K562 (cell line): Measurements from ENCODE around the gene MED15. TPM values are rescaled to one million over a fixed set of nuclear protein-coding genes. Genes with fewer than 3 reads are reported as not detected.

Source experiments
- ATAC-seq: fragments of 200-7000 bp; cut with Tn5 transposase; 3 replicates; pipeline ENCODE4 v1.9.1; 2020; ENCODE audit warnings: moderate library complexity
- BruUV-seq: library from RNA; stranded (reverse); fragments of 400-500 nt; replicated peaks from 2 replicates; lab custom pipeline; 2021; lab: Mats Ljungman, UMichigan
- CTCF ChIA-PET: fragments of 300-600 bp; formaldehyde crosslinking; extraction: SDS; loops from one replicate; lab custom pipeline; 2021; ENCODE audit warnings: low intra/inter-chr PET ratio; lab: Yijun Ruan, JAX
- POLR2A ChIA-PET: fragments of 300-600, 350-650 bp; sonication (Branson Sonifier 250); formaldehyde crosslinking; extraction: SDS; loops from one replicate; lab custom pipeline; 2021; ENCODE audit warnings: antibody characterized with exemption, inconsistent platforms; lab: Yijun Ruan, JAX
- DNase-seq, 4 experiments: peaks; one replicate each; pipeline versions ENCODE4 v3.0.0 to v3.0.0-alpha.2; 2011 to 2018; ENCODE audit warnings: low spot score in 3 of 4, mixed read lengths in 3 of 4; ENCODE audit errors: extremely low read depth in 1 of 4
- FAIRE-seq: peaks from 2 replicates; lab custom pipeline; 2011; peaks lifted over from hg19 to GRCh38; lab: Jason Lieb, UNC
- H2AFZ ChIP-seq: 2 replicates; pipeline ENCODE4 v1.6.0; 2011; ENCODE audit warnings: low read depth, low read length, control low read depth, inconsistent platforms
- H3K27ac ChIP-seq: fragments of 200-600 bp; 3 replicates; pipeline ENCODE4 v1.8.0; 2011; ENCODE audit warnings: low read depth, mild to moderate bottlenecking, control low read depth, inconsistent platforms, low read length, moderate library complexity, mixed read lengths; ENCODE audit errors: extremely low read depth
- H3K27me3 ChIP-seq, 2 experiments: fragments of 300-600 bp in 1 of 2; 2 replicates in 1 of 2; 3 replicates in 1 of 2; pipeline versions ENCODE4 v1.6.0 to v1.8.0; 2011; ENCODE audit warnings: inconsistent platforms in 2 of 2, low read length in 2 of 2, mild to moderate bottlenecking in 1 of 2, mixed read lengths in 1 of 2, moderate library complexity in 1 of 2; ENCODE audit not compliant: control insufficient read depth in 2 of 2, insufficient read depth in 2 of 2
- H3K36me3 ChIP-seq: fragments of 300-600 bp; 3 replicates; pipeline ENCODE4 v1.8.0; 2011; ENCODE audit warnings: mild to moderate bottlenecking, low read length, inconsistent platforms; ENCODE audit not compliant: control insufficient read depth, insufficient read depth
- H3K4me1 ChIP-seq, 2 experiments: fragments of 200-600 bp in 1 of 2; replicated peaks in 1 of 2; 2 replicates in 1 of 2; 3 replicates in 1 of 2; pipeline versions ENCODE4 v1.5.1 to v1.8.0; 2011; ENCODE audit warnings: inconsistent platforms in 2 of 2, low read length in 2 of 2, mild to moderate bottlenecking in 1 of 2, mixed read lengths in 1 of 2, moderate library complexity in 1 of 2; ENCODE audit not compliant: control insufficient read depth in 2 of 2, insufficient read depth in 2 of 2
- H3K4me2 ChIP-seq: 2 replicates; pipeline ENCODE4 v1.6.1; 2011; ENCODE audit warnings: low read length, control low read depth, inconsistent platforms, mixed read lengths; ENCODE audit not compliant: insufficient read depth
- H3K4me3 ChIP-seq: fragments of 200-600 bp; sonication (generic), shearing (Covaris generic); 2 replicates; pipeline ENCODE4 v1.5.1; 2016; ENCODE audit warnings: control low read depth, inconsistent platforms
- H3K79me2 ChIP-seq: fragments of 200-600 bp; 3 replicates; pipeline ENCODE4 v1.8.0; 2011; ENCODE audit warnings: low read length, inconsistent platforms; ENCODE audit not compliant: control insufficient read depth, insufficient read depth
- H3K9ac ChIP-seq, 2 experiments: 2 replicates each; pipeline versions ENCODE4 v1.6.0 to v1.6.1; 2011; ENCODE audit warnings: low read depth in 2 of 2, low read length in 2 of 2, control low read depth in 1 of 2, inconsistent platforms in 1 of 2, mild to moderate bottlenecking in 1 of 2, mixed read lengths in 1 of 2; ENCODE audit not compliant: insufficient read depth in 1 of 2
- H3K9me1 ChIP-seq: one replicate; pipeline ENCODE4 v1.6.0; 2011; ENCODE audit warnings: inconsistent platforms, mild to moderate bottlenecking, low read length, moderate library complexity; ENCODE audit not compliant: control insufficient read depth, insufficient read depth
- H3K9me3 ChIP-seq: replicated peaks from 2 replicates; pipeline ENCODE4 v1.5.1; 2011; ENCODE audit warnings: low read depth, low read length, inconsistent platforms; ENCODE audit not compliant: control insufficient read depth, insufficient read depth
- H4K20me1 ChIP-seq: replicated peaks from 2 replicates; pipeline ENCODE4 v1.6.1; 2011; ENCODE audit warnings: low read length, inconsistent platforms, mixed read lengths; ENCODE audit not compliant: control insufficient read depth, insufficient read depth
- BDP1 ChIP-seq: IDR thresholded peaks from 3 replicates; pipeline ENCODE4 v1.6.1; 2011; ENCODE audit not compliant: insufficient read length, insufficient read depth
- DACH1 ChIP-seq: fragments of 450-650 bp; IDR thresholded peaks from 2 replicates; pipeline ENCODE4 v1.6.1; 2018; ENCODE audit not compliant: partially characterized antibody
- DMBX1 ChIP-seq: fragments of 250-450 bp; sonication (Bioruptor Pico); IDR thresholded peaks from 2 replicates; pipeline ENCODE4 v1.8.0; 2022; ENCODE audit warnings: inconsistent platforms, mild to moderate bottlenecking, moderate library complexity, borderline replicate concordance
- ELF4 ChIP-seq: fragments of 450-650 bp; formaldehyde crosslinking; IDR thresholded peaks from 2 replicates; pipeline ENCODE4 v1.4.0; 2022; ENCODE audit warnings: missing genetic modification characterization
- EZH2 ChIP-seq: IDR thresholded peaks from 2 replicates; pipeline ENCODE4 v1.6.1; 2012; ENCODE audit warnings: low read depth, mild to moderate bottlenecking, inconsistent platforms, low read length, borderline replicate concordance
- IRF2 ChIP-seq: sonication (generic); formaldehyde crosslinking; IDR thresholded peaks from 2 replicates; pipeline ENCODE4 v1.8.1; 2022; ENCODE audit warnings: mild to moderate bottlenecking, missing genetic modification reagents
- MBD2 ChIP-seq: sonication (generic); IDR thresholded peaks from 2 replicates; pipeline ENCODE4 v1.6.1; 2016; ENCODE audit warnings: low read depth, borderline replicate concordance
- MED1 ChIP-seq: sonication (generic); formaldehyde crosslinking; IDR thresholded peaks from 2 replicates; pipeline ENCODE4 v1.8.1; 2023; ENCODE audit warnings: missing genetic modification reagents, borderline replicate concordance
- SETDB1 ChIP-seq: IDR thresholded peaks from one replicate; pipeline ENCODE4 v1.6.1; 2012; ENCODE audit warnings: low read length, control low read depth, inconsistent platforms
- SMARCE1 ChIP-seq: fragments of 450-650 bp; IDR thresholded peaks from 2 replicates; pipeline ENCODE4 v1.7.1; 2016; ENCODE audit warnings: mild to moderate bottlenecking
- WHSC1 ChIP-seq: IDR thresholded peaks from one replicate; pipeline ENCODE4 v1.6.1; 2012; ENCODE audit warnings: low read length, control low read depth, inconsistent platforms
- ZFX ChIP-seq: sonication (generic); formaldehyde crosslinking; IDR thresholded peaks from 2 replicates; pipeline ENCODE4 v1.8.0; 2022; ENCODE audit warnings: mild to moderate bottlenecking, missing genetic modification reagents, moderate library complexity
- ZNF583 ChIP-seq: fragments of 250-450 bp; sonication (Bioruptor Pico); IDR thresholded peaks from 2 replicates; pipeline ENCODE4 v1.4.0; 2020
- ZNF76 ChIP-seq: fragments of 250-450 bp; sonication (Bioruptor Pico); IDR thresholded peaks from 2 replicates; pipeline ENCODE4 v1.4.0; 2020; ENCODE audit warnings: mild to moderate bottlenecking, moderate library complexity, borderline replicate concordance
- WGBS: fragments of 100-300 bp; shearing (Covaris generic); methylation state at CpG from one replicate; pipeline ENCODE4 v1.1.6; 2016; ENCODE audit warnings: low coverage, mixed read lengths; ENCODE audit not compliant: insufficient coverage; ENCODE audit errors: missing lambda C conversion rate; 5-methylcytosine and 5-hydroxymethylcytosine counted together
- in situ Hi-C: fragments of 300-500 bp; cut with MboI; formaldehyde crosslinking; loops from 4 replicates; pipeline ENCODE4 v1.15.0; 2018; ENCODE audit warnings: inconsistent platforms, mixed read lengths
- intact Hi-C: fragments of 100-400 bp; cut with micrococcal nuclease; formaldehyde crosslinking; loops from 2 replicates; pipeline ENCODE4 v1.14.2; 2022
- polyA plus RNA-seq, 8 experiments: library from polyadenylated mRNA; depleted of rRNA in 4 of 8; stranded (reverse) in 5 of 8; unstranded in 3 of 8; fragments of >200 nt; fragmentation: Nextera tagmentation in 2 of 8; fragmentation: Illumina TruSeq in 1 of 8; extraction: Ambion mirVana in 2 of 8; extraction: Trizol in 1 of 8; gene quantifications; 2 replicates each; pipeline versions ENCODE4 v1.2.1 to v1.2.3, GENCODE V29; 2011 to 2014; ENCODE audit warnings: inconsistent platforms in 1 of 8, missing spikeins in 1 of 8
- total RNA-seq, 7 experiments: library from RNA; depleted of rRNA in 6 of 7; stranded (reverse); fragments of >200 nt in 6 of 7; fragmentation: Illumina TruSeq in 2 of 7; extraction: Trizol in 2 of 7; gene quantifications; 2 replicates each; pipeline versions ENCODE4 v1.2.1 to v1.2.3, GENCODE V29; 2011 to 2021; ENCODE audit warnings: low replicate concordance in 1 of 7
- TF ChIP-seq, protein P1 (sequence below): sonication (generic); formaldehyde crosslinking; IDR thresholded peaks from 2 replicates; pipeline ENCODE4 v1.8.0; 2023; ENCODE audit warnings: missing genetic modification reagents, mild to moderate bottlenecking, borderline replicate concordance
- TF ChIP-seq, protein P2 (sequence below): fragments of 250-450 bp; sonication (Bioruptor Pico); IDR thresholded peaks from 2 replicates; pipeline ENCODE4 v1.8.0; 2022; ENCODE audit warnings: moderate library complexity, mild to moderate bottlenecking, inconsistent platforms

MED15 gene
- total and polyA plus RNA-seq, 9 of the 15 experiments (the other 6 are each of a cell fraction or from before 2014, with no cell fraction given) = 4.0 to 271 (median 60.1) TPM

- TF ChIP-seq ZNF76 (CRISPR knock-in tag) = no peak
- no peak for TF ChIP-seq MBD2
- no peak for TF ChIP-seq ELF4
Observed at GRCh38 chr22:20591295-20591645, 83.9 kb downstream of the MED15 start (continued).

- H4K20me1 ChIP-seq = peaks cover 43% of the 10 kb centered on the region
- no peak for FAIRE-seq
- POLR2A ChIA-PET = interaction anchor here (0.6 to 8.8 kb wide), 13 partner anchors 9 to 196 kb away, joined by 3 to 96 read pairs (median 4); partner anchors contain the start of gene MED15
- TF ChIP-seq DACH1 = peak; percentile 86
- TF ChIP-seq WHSC1 = peak; percentile 70
- TF ChIP-seq IRF2 (CRISPR knock-in tag) = no peak
- no peak for TF ChIP-seq BDP1
- TF ChIP-seq EZH2 = peak; percentile 64; the same call in 1 of the 2 replicates
- TF ChIP-seq, protein P1, sequence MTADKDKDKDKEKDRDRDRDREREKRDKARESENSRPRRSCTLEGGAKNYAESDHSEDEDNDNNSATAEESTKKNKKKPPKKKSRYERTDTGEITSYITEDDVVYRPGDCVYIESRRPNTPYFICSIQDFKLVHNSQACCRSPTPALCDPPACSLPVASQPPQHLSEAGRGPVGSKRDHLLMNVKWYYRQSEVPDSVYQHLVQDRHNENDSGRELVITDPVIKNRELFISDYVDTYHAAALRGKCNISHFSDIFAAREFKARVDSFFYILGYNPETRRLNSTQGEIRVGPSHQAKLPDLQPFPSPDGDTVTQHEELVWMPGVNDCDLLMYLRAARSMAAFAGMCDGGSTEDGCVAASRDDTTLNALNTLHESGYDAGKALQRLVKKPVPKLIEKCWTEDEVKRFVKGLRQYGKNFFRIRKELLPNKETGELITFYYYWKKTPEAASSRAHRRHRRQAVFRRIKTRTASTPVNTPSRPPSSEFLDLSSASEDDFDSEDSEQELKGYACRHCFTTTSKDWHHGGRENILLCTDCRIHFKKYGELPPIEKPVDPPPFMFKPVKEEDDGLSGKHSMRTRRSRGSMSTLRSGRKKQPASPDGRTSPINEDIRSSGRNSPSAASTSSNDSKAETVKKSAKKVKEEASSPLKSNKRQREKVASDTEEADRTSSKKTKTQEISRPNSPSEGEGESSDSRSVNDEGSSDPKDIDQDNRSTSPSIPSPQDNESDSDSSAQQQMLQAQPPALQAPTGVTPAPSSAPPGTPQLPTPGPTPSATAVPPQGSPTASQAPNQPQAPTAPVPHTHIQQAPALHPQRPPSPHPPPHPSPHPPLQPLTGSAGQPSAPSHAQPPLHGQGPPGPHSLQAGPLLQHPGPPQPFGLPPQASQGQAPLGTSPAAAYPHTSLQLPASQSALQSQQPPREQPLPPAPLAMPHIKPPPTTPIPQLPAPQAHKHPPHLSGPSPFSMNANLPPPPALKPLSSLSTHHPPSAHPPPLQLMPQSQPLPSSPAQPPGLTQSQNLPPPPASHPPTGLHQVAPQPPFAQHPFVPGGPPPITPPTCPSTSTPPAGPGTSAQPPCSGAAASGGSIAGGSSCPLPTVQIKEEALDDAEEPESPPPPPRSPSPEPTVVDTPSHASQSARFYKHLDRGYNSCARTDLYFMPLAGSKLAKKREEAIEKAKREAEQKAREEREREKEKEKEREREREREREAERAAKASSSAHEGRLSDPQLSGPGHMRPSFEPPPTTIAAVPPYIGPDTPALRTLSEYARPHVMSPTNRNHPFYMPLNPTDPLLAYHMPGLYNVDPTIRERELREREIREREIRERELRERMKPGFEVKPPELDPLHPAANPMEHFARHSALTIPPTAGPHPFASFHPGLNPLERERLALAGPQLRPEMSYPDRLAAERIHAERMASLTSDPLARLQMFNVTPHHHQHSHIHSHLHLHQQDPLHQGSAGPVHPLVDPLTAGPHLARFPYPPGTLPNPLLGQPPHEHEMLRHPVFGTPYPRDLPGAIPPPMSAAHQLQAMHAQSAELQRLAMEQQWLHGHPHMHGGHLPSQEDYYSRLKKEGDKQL (CRISPR knock-in tag) = 0 out of 2 replicates have a peak, but pooled peaks have one; percentile 40
- TF ChIP-seq ELF4 = 0 out of 2 replicates have a peak, but pooled peaks have one; percentile 13
- TF ChIP-seq ZNF583 = 0 out of 2 replicates have a peak, but pooled peaks have one; percentile 20
- TF ChIP-seq MED1 (CRISPR knock-in tag) = 0 out of 2 replicates have a peak, but pooled peaks have one; percentile 81
- TF ChIP-seq ZFX = no peak
- TF ChIP-seq, protein P2, sequence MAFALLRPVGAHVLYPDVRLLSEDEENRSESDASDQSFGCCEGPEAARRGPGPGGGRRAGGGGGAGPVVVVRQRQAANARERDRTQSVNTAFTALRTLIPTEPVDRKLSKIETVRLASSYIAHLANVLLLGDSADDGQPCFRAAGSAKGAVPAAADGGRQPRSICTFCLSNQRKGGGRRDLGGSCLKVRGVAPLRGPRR = no peak
- peak; percentile 78 for TF ChIP-seq SETDB1
- no peak for TF ChIP-seq DMBX1 (CRISPR knock-in tag)
- no peak for TF ChIP-seq SMARCE1
Observed at GRCh38 chr22:20591660-20592310, 84.4 kb downstream of the MED15 start.

More at GRCh38 chr22:20591660-20592310, 84.4 kb downstream of the MED15 start:
- Histone ChIP-seq H3K79me2 (no peaks in the 10 kb centered on the region), H3K9ac (peak overlapping the region in 1 of 2 experiments; percentile 56; a peak in 2 of 4 replicates), H3K9me3 (no peaks in the 10 kb centered on the region), H3K4me2 (no peak overlapping the region), H3K4me3 (no peak overlapping the region), H3K36me3 (peaks cover 8% of the 10 kb centered on the region; the same call in 2 of the 3 replicates), H3K9me1 (peaks cover 5% of the 10 kb centered on the region), H3K4me1 (peaks cover 0 to 26% of the 10 kb centered on the region in 2 experiments; a peak in 2 of 5 replicates), H3K27me3 (peaks cover 35 to 65% of the 10 kb centered on the region in 2 experiments), H3K27ac (no peak overlapping the region), H2AFZ (0 out of 2 replicates have a peak overlapping the region, but pooled peaks have one; percentile 0)
- BruUV-seq = no TSS peak
- peak; percentile 42 for ATAC-seq
- 17% methylated on average over 28 of the region's 28 CpGs for WGBS
- intact Hi-C loops = no loop called here
- in situ Hi-C loops = no loop called here
- CTCF ChIA-PET = no interaction called here
- DNase-seq = peak; percentile 74 to 96 (median 90)
